H1 (cell line): ENCODE data around the gene NRIP2. TPM values are rescaled to one million over a fixed set of nuclear protein-coding genes. Genes with fewer than 3 reads are reported as not detected.

Experiments used
- CTCF ChIA-PET: fragments of 300-600 bp; sonication (Branson Sonifier 250); formaldehyde crosslinking; loops from one replicate; lab custom pipeline; 2021; ENCODE audit not compliant: partially characterized antibody; lab: Charles Lee
- POLR2A ChIA-PET: fragments of 300-600 bp; sonication (Branson Sonifier 250); formaldehyde crosslinking; loops from one replicate; lab custom pipeline; 2021; ENCODE audit warnings: inconsistent platforms; ENCODE audit not compliant: partially characterized antibody; lab: Charles Lee
- DNase-seq, 2 experiments: peaks; one replicate each; pipeline versions ENCODE4 v3.0.0 to v3.0.0-alpha.2; 2010 to 2022; ENCODE audit warnings: low spot score in 2 of 2, low read depth in 1 of 2, mixed read lengths in 1 of 2
- FAIRE-seq: peaks from 2 replicates; lab custom pipeline; 2011; peaks lifted over from hg19 to GRCh38; lab: Jason Lieb, UNC
- H2AFZ ChIP-seq: 2 replicates; pipeline ENCODE4 v1.8.1; 2012; ENCODE audit warnings: low read length, inconsistent platforms
- H2AK5ac ChIP-seq: 2 replicates; pipeline ENCODE4 v1.6.1; 2013; ENCODE audit warnings: low read depth, low read length
- H2BK120ac ChIP-seq: replicated peaks from 2 replicates; pipeline ENCODE3; 2013; ENCODE audit warnings: low read depth, low read length, inconsistent platforms
- H2BK12ac ChIP-seq: 2 replicates; pipeline ENCODE4 v1.6.1; 2013; ENCODE audit warnings: low read depth, low read length
- H2BK15ac ChIP-seq: 2 replicates; pipeline ENCODE4 v1.6.1; 2013; ENCODE audit warnings: low read length
- H2BK20ac ChIP-seq: 2 replicates; pipeline ENCODE4 v1.6.1; 2013; ENCODE audit warnings: low read length
- H2BK5ac ChIP-seq: 2 replicates; pipeline ENCODE4 v1.6.1; 2013; ENCODE audit warnings: low read depth, low read length
- H3K14ac ChIP-seq: 2 replicates; pipeline ENCODE4 v1.6.1; 2013; ENCODE audit warnings: inconsistent platforms; ENCODE audit not compliant: insufficient read length
- H3K18ac ChIP-seq: 2 replicates; pipeline ENCODE4 v1.6.1; 2013; ENCODE audit warnings: low read length; ENCODE audit errors: extremely low read depth
- H3K23ac ChIP-seq: 2 replicates; pipeline ENCODE4 v1.6.1; 2013; ENCODE audit warnings: inconsistent platforms; ENCODE audit not compliant: insufficient read length
- H3K23me2 ChIP-seq: 2 replicates; pipeline ENCODE4 v1.6.1; 2013; ENCODE audit warnings: low read depth, low read length
- H3K27ac ChIP-seq: 2 replicates; pipeline ENCODE4 v1.6.1; 2011; ENCODE audit warnings: low read depth, low read length, inconsistent platforms
- H3K27me3 ChIP-seq, 4 experiments: replicated peaks in 1 of 4; 1 replicate in 1 of 4; 2 replicates in 3 of 4; pipeline versions ENCODE4 v1.6.1 to v1.8.1; 2011 to 2013; ENCODE audit warnings: low read length in 3 of 4, mild to moderate bottlenecking in 3 of 4, inconsistent platforms in 2 of 4, mixed read lengths in 2 of 4, moderate library complexity in 1 of 4; ENCODE audit not compliant: control insufficient read depth in 3 of 4, insufficient read depth in 3 of 4; ENCODE audit errors: extremely low read depth in 1 of 4
- H3K36me3 ChIP-seq, 4 experiments: 2 replicates each; pipeline versions ENCODE4 v1.6.1 to v1.8.1; 2011 to 2013; ENCODE audit warnings: mild to moderate bottlenecking in 4 of 4, low read length in 3 of 4, moderate library complexity in 2 of 4, control low read depth in 1 of 4, inconsistent platforms in 1 of 4; ENCODE audit not compliant: insufficient read depth in 4 of 4, control insufficient read depth in 2 of 4
- H3K4ac ChIP-seq: replicated peaks from 2 replicates; pipeline ENCODE3; 2013; ENCODE audit warnings: low read length, low read depth, mixed read lengths, inconsistent platforms; ENCODE audit not compliant: insufficient read length
- H3K4me1 ChIP-seq, 4 experiments: replicated peaks in 1 of 4; 1 replicate in 1 of 4; 2 replicates in 3 of 4; pipeline versions ENCODE4 v1.6.1 to v1.8.1; 2011 to 2013; ENCODE audit warnings: low read length in 3 of 4, inconsistent platforms in 2 of 4, mixed read lengths in 1 of 4; ENCODE audit not compliant: insufficient read depth in 4 of 4, control insufficient read depth in 3 of 4
- H3K4me2 ChIP-seq, 2 experiments: 2 replicates each; pipeline versions ENCODE4 v1.6.1 to v1.8.1; 2011 to 2013; ENCODE audit warnings: low read depth in 2 of 2, low read length in 2 of 2, control low read depth in 1 of 2, inconsistent platforms in 1 of 2, mild to moderate bottlenecking in 1 of 2; ENCODE audit not compliant: insufficient read depth in 1 of 2
- H3K4me3 ChIP-seq, 4 experiments: fragments of 200-600, 300-600 bp in 1 of 4; sonication (generic), shearing (Covaris generic), sonication (Bioruptor Twin) in 1 of 4; 2 replicates each; pipeline versions ENCODE4 v1.5.1 to v1.8.1; 2011 to 2016; ENCODE audit warnings: low read length in 4 of 4, low read depth in 3 of 4, control low read depth in 2 of 4, inconsistent platforms in 2 of 4, mild to moderate bottlenecking in 2 of 4, mixed read lengths in 1 of 4, moderate library complexity in 1 of 4; ENCODE audit not compliant: insufficient read depth in 2 of 4; ENCODE audit errors: extremely low read depth in 1 of 4
- H3K56ac ChIP-seq: replicated peaks from 2 replicates; pipeline ENCODE3; 2013; ENCODE audit warnings: low read depth, mild to moderate bottlenecking, mixed read lengths, low read length, inconsistent platforms; ENCODE audit not compliant: insufficient read length
- H3K79me1 ChIP-seq: 2 replicates; pipeline ENCODE4 v1.6.1; 2013; ENCODE audit warnings: low read depth, low read length, control low read depth
- H3K79me2 ChIP-seq, 2 experiments: 2 replicates each; pipeline versions ENCODE4 v1.6.1 to v1.8.1; 2012 to 2013; ENCODE audit warnings: low read length in 2 of 2, mild to moderate bottlenecking in 2 of 2, inconsistent platforms in 1 of 2; ENCODE audit not compliant: insufficient read depth in 2 of 2, control insufficient read depth in 1 of 2
- H3K9ac ChIP-seq, 4 experiments: replicated peaks in 1 of 4; 1 replicate in 1 of 4; 2 replicates in 3 of 4; pipeline versions ENCODE4 v1.6.1 to v1.8.1; 2011 to 2013; ENCODE audit warnings: low read depth in 3 of 4, low read length in 3 of 4, control low read depth in 2 of 4, mild to moderate bottlenecking in 2 of 4, moderate library complexity in 2 of 4, inconsistent platforms in 1 of 4; ENCODE audit errors: extremely low read depth in 1 of 4
- H3K9me3 ChIP-seq, 2 experiments: 2 replicates each; pipeline versions ENCODE4 v1.6.1 to v1.8.1; 2012 to 2013; ENCODE audit warnings: mild to moderate bottlenecking in 2 of 2, moderate library complexity in 2 of 2, control low read depth in 1 of 2, inconsistent platforms in 1 of 2, low read depth in 1 of 2, low read length in 1 of 2, mixed read lengths in 1 of 2; ENCODE audit not compliant: insufficient read depth in 2 of 2
- H4K20me1 ChIP-seq, 2 experiments: replicated peaks in 1 of 2; 2 replicates each; pipeline versions ENCODE3 to v1.8.1; 2011 to 2013; ENCODE audit warnings: inconsistent platforms in 2 of 2, low read length in 2 of 2, mild to moderate bottlenecking in 1 of 2; ENCODE audit not compliant: insufficient read depth in 2 of 2, control insufficient read depth in 1 of 2
- H4K5ac ChIP-seq: 2 replicates; pipeline ENCODE4 v1.6.1; 2013; ENCODE audit warnings: low read length, low read depth, mixed read lengths, inconsistent platforms; ENCODE audit not compliant: insufficient read length
- H4K8ac ChIP-seq: 2 replicates; pipeline ENCODE4 v1.8.0; 2013; ENCODE audit warnings: mild to moderate bottlenecking, moderate library complexity, low read length, inconsistent platforms; ENCODE audit not compliant: insufficient read depth; ENCODE audit errors: extremely low read depth
- H4K91ac ChIP-seq: replicated peaks from 2 replicates; pipeline ENCODE3; 2013; ENCODE audit warnings: low read length, mixed read lengths, inconsistent platforms; ENCODE audit not compliant: insufficient read length
- EP300 ChIP-seq, 2 experiments: IDR thresholded peaks; 1 replicate in 1 of 2; 2 replicates in 1 of 2; pipeline ENCODE4 v1.6.1; 2011 to 2012; ENCODE audit warnings: low read depth in 2 of 2, low read length in 2 of 2, mild to moderate bottlenecking in 2 of 2, borderline replicate concordance in 1 of 2, inconsistent platforms in 1 of 2, moderate library complexity in 1 of 2
- TBP ChIP-seq: IDR thresholded peaks from 2 replicates; pipeline ENCODE4 v1.6.1; 2011; ENCODE audit warnings: low read depth, low read length, improper control_type of control experiment
- WGBS, 2 experiments: shearing (Covaris generic) in 1 of 2; methylation state at CpG; one replicate each; pipeline versions ENCODE4 v1.1.6 to v1.1.7; 2013 to 2015; ENCODE audit warnings: low lambda C conversion rate in 2 of 2, mixed read lengths in 2 of 2, inconsistent platforms in 1 of 2, low coverage in 1 of 2, missing lambda C conversion rate in 1 of 2; ENCODE audit not compliant: insufficient replicate concordance in 2 of 2, insufficient coverage in 1 of 2, insufficient read length in 1 of 2; ENCODE audit errors: extremely low coverage in 1 of 2, missing lambda C conversion rate in 1 of 2; 5-methylcytosine and 5-hydroxymethylcytosine counted together
- polyA plus RNA-seq, 7 experiments: library from polyadenylated mRNA; depleted of rRNA in 3 of 7; stranded (reverse) in 5 of 7; unstranded in 2 of 7; fragments of >200 nt in 5 of 7; fragments of 200-250 nt in 2 of 7; gene quantifications; 1 replicate in 5 of 7; 2 replicates in 1 of 7; 4 replicates in 1 of 7; pipeline versions ENCODE4 v1.2.1 to v1.2.3, GENCODE V29; 2011 to 2013; ENCODE audit warnings: missing spikeins in 2 of 7, mixed read lengths in 2 of 7
- total RNA-seq: library from RNA; stranded (reverse); fragmentation: NEBNext Ultra II Directional; extraction: Animal tissue kit (Norgen Biotek cat#: 25700); gene quantifications from 2 replicates; pipeline ENCODE4 v1.2.1, GENCODE V29; 2021

NRIP2 gene
- total and polyA plus RNA-seq, 2 of the 8 experiments (the other 6 are each of a cell fraction or from before 2014, with no cell fraction given), result 0.06 TPM; not detected in 1

DNA sequence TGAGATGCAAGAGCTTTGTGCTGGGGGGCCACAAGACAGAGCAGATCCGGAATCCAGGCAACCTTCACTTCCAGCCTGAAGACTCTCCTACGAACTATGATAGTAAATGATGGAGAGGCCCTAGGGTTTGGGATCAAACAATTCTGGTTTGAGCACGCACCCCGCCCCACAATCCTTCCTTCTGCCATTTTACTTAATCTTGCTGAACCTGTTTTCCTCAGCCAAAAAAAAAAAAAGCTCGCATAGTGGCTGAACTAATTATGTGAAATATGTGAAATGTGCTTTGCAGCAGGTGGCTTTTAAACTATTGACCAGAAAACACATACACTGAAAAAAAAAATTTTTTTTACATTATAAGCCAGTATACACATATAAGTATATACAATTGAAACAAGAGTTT, 23.0 kb downstream of the NRIP2 start:
- no peaks in the 10 kb centered on the region for H3K9me3 ChIP-seq
- no peak overlapping the region for H3K9ac ChIP-seq
- H3K4ac ChIP-seq, result no peak overlapping the region
- no peaks in the 10 kb centered on the region for H4K20me1 ChIP-seq
- no peaks in the 10 kb centered on the region; a peak in 1 of 8 replicates for H3K36me3 ChIP-seq
- H2BK5ac ChIP-seq, result no peak overlapping the region
- H3K23ac ChIP-seq, result no peak overlapping the region
- no peak overlapping the region for H3K27ac ChIP-seq
- H3K4me3 ChIP-seq, result peak overlapping the region in 1 of 4 experiments; percentile 80; a peak in 2 of 8 replicates
- H2BK12ac ChIP-seq, result no peak overlapping the region
- no peaks in the 10 kb centered on the region; the same call in 1 of the 2 replicates for H3K79me1 ChIP-seq
- CTCF ChIA-PET, result interaction anchor here (0.6 to 3.4 kb wide), 5 partner anchors 16 to 132 kb away, joined by 3 to 14 read pairs (median 5); partner anchors contain the start of gene NRIP2
- peak overlapping the region; percentile 1 to 37; a peak in 2 of 4 replicates for H3K4me2 ChIP-seq
- no peak overlapping the region for H2AFZ ChIP-seq
- no peak overlapping the region for H2BK15ac ChIP-seq
- no peak overlapping the region for H4K8ac ChIP-seq
- H4K5ac ChIP-seq, result no peak overlapping the region
- no peak overlapping the region for H2BK120ac ChIP-seq
- H3K56ac ChIP-seq, result no peak overlapping the region
- FAIRE-seq, result no peak
- POLR2A ChIA-PET, result interaction anchor here (1.4 to 6.4 kb wide), 7 partner anchors 10 to 98 kb away, joined by 3 to 54 read pairs (median 10); partner anchors contain the start of gene FKBP4
- H3K14ac ChIP-seq, result no peak overlapping the region
- H3K4me1 ChIP-seq, result peaks cover 0 to 3% (median 0%) of the 10 kb centered on the region in 4 experiments; a peak in 3 of 7 replicates
- peaks cover 0 to 26% of the 10 kb centered on the region in 2 experiments; a peak in 2 of 4 replicates for H3K79me2 ChIP-seq
- H2AK5ac ChIP-seq, result no peak overlapping the region
- H3K27me3 ChIP-seq, result no peaks in the 10 kb centered on the region
- no peak overlapping the region for H4K91ac ChIP-seq
- WGBS, 2 experiments, result 81% methylated on average over 5 of the region's 5 CpGs; no CpG with 5 or more reads in 1 of the 2 experiments
- 0 out of 2 replicates have a peak, but pooled peaks cover 3% of the 10 kb centered on the region for H3K23me2 ChIP-seq
- H3K18ac ChIP-seq, result no peak overlapping the region
- DNase-seq, result no peak
- no peak overlapping the region for H2BK20ac ChIP-seq
- TF ChIP-seq EP300 (IDR thresholded peaks at IDR 0.05; ENCODE audit: borderline replicate concordance in 1 of 2, low read depth in 2 of 2, low read length in 2 of 2) (no peak), TBP (no peak)
- TF ChIP-seq, all 59 proteins: peak for 0
